ENCODE data around the gene ASCL4. TPM values are rescaled to one million over a fixed set of nuclear protein-coding genes. Genes with fewer than 3 reads are reported as not detected.

ASCL4 gene
- total and polyA plus RNA-seq, 2 of the 4 experiments (the other 2 are of a cell fraction) = not detected

DNA sequence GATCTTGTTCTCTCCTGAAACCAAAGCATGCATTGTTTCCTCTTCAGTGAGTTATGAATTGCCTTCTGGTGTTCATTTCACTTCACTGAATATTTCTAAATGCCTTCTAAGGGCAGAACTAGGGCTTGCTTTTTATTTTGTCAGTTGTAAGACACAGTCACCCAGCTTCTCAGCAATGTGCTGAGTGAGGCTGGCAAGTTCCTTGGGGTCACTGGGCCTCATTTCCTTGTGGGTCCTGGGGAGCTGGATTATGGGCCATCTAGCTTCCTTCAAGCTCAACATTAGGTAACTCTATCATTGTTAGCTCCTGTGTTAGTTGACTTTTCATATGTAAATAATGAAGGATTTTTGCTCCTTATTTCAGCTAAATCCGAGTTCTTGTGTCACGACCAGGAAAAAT is 13.8 kb downstream of the ASCL4 start:
- CTCF ChIA-PET = no interaction called here
- Histone ChIP-seq H3K27me3 (ENCODE audit: control insufficient read depth, insufficient read depth, low read length) (no peaks in the 10 kb centered on the region), H2AK5ac (ENCODE audit: low read depth, low read length) (no peak overlapping the region), H3K9me3 (ENCODE audit: control insufficient read depth, insufficient read depth, low read length) (no peaks in the 10 kb centered on the region), H3K4me1 (ENCODE audit: control insufficient read depth, insufficient read depth, low read length) (no peaks in the 10 kb centered on the region), H3K18ac (ENCODE audit: low read depth, low read length) (no peak overlapping the region), H4K8ac (ENCODE audit: low read depth in 2 of 2, low read length in 2 of 2) (no peak overlapping the region), H3K14ac (replicated peaks; ENCODE audit: low read depth, low read length) (no peak overlapping the region), H2BK20ac (ENCODE audit: low read depth, low read length) (no peak overlapping the region), H3K9me1 (ENCODE audit: insufficient read depth, low read length) (no peaks in the 10 kb centered on the region), H4K91ac (ENCODE audit: insufficient read depth, low read depth, low read length) (no peak overlapping the region), H3K23ac (ENCODE audit: low read depth, low read length) (no peak overlapping the region), H3K9ac (ENCODE audit: low read depth, low read length) (no peak overlapping the region), H2AK9ac (replicated peaks; ENCODE audit: low read depth, low read length, poor library complexity) (no peak overlapping the region), H3K27ac (ENCODE audit: insufficient read depth, low read length) (no peak overlapping the region), H2BK5ac (ENCODE audit: low read depth, low read length, poor library complexity, severe bottlenecking) (no peak overlapping the region), H3K4me3 (ENCODE audit: insufficient read depth, low read depth, low read length) (no peak overlapping the region), H2BK120ac (ENCODE audit: low read depth, low read length) (no peak overlapping the region), H3K4ac (ENCODE audit: low read depth, low read length) (no peak overlapping the region), H3K36me3 (ENCODE audit: control insufficient read depth, insufficient read depth, low read length) (no peaks in the 10 kb centered on the region), H3K79me1 (ENCODE audit: low read depth in 1 of 2, low read length in 2 of 2) (no peaks in the 10 kb centered on the region), H3K56ac (ENCODE audit: extremely low read depth, insufficient read depth, low read length) (no peak overlapping the region), H2AFZ (replicated peaks; ENCODE audit: low read length, poor library complexity) (no peak overlapping the region), H4K20me1 (ENCODE audit: insufficient read depth, low read length) (no peaks in the 10 kb centered on the region), H2BK15ac (ENCODE audit: low read depth, low read length) (no peak overlapping the region), H3K4me2 (ENCODE audit: low read depth, low read length) (no peak overlapping the region), H4K5ac (ENCODE audit: low read depth, low read length) (no peak overlapping the region)
- POLR2A ChIA-PET (ENCODE audit: unreplicated experiment) = no interaction called here
- ATAC-seq (ENCODE audit: low read depth) (no peak), DNase-seq (no peak)
- dilution Hi-C loops (cut with HindIII; ENCODE audit: low sequenced_read_pairs, unreplicated experiment) (no loop called here), in situ Hi-C loops (cut with MboI; ENCODE audit: low sequenced_read_pairs) (no loop called here), intact Hi-C loops (cut with micrococcal nuclease) (no loop called here)
- no TSS peak for BruUV-seq (replicated peaks)
- TF ChIP-seq BHLHE40 (IDR thresholded peaks at IDR 0.05; ENCODE audit: low read depth, low read length) = no peak
- no peak for TF ChIP-seq MAZ (IDR thresholded peaks at IDR 0.05; ENCODE audit: borderline replicate concordance, low read depth, low read length)
- TF ChIP-seq FOS (IDR thresholded peaks at IDR 0.05; ENCODE audit: low read depth, low read length) = no peak
- TF ChIP-seq, protein P1, sequence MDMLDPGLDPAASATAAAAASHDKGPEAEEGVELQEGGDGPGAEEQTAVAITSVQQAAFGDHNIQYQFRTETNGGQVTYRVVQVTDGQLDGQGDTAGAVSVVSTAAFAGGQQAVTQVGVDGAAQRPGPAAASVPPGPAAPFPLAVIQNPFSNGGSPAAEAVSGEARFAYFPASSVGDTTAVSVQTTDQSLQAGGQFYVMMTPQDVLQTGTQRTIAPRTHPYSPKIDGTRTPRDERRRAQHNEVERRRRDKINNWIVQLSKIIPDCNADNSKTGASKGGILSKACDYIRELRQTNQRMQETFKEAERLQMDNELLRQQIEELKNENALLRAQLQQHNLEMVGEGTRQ (IDR thresholded peaks at IDR 0.05; ENCODE audit: low read depth, low read length) = no peak
- no peak for TF ChIP-seq CHD1 (IDR thresholded peaks at IDR 0.05; ENCODE audit: low read depth, low read length)
- WGBS, 2 experiments (ENCODE audit: extremely low coverage in 2 of 2, insufficient read length in 1 of 2) = no CpG with 5 or more reads among the region's 2 CpGs

Data from IMR-90 (cell line).